Uterus (tissue), 4 donors: ENCODE measurements around the gene TMEM207. TPM values are rescaled to one million over a fixed set of nuclear protein-coding genes. Genes with fewer than 3 reads are reported as not detected.

Source experiments
- DNase-seq, 2 donors: peaks; one replicate each; pipeline ENCODE4 v3.0.0-alpha.2; 2019 to 2020
- H3K27ac ChIP-seq, 2 donors: fragments of 200-600 bp; sonication (generic); 1 replicate in 1 of 2; 2 replicates in 1 of 2; pipeline ENCODE4 v1.5.1; 2016 to 2018
- H3K27me3 ChIP-seq, 2 donors: fragments of 200-600 bp; sonication (generic); one replicate each; pipeline ENCODE4 v1.5.1; 2018 to 2019; ENCODE audit warnings: control low read depth in 1 of 2
- H3K36me3 ChIP-seq, 2 donors: fragments of 200-600 bp; sonication (generic); one replicate each; pipeline ENCODE4 v1.5.1; 2019; ENCODE audit warnings: control low read depth in 1 of 2
- H3K4me1 ChIP-seq, 2 donors: fragments of 200-600 bp; sonication (generic); one replicate each; pipeline ENCODE4 v1.5.1; 2018 to 2019; ENCODE audit warnings: control low read depth in 1 of 2
- H3K4me3 ChIP-seq, 2 donors: fragments of 200-600 bp; sonication (generic); 1 replicate in 1 of 2; 2 replicates in 1 of 2; pipeline ENCODE4 v1.5.1; 2018 to 2019; ENCODE audit warnings: mild to moderate bottlenecking in 1 of 2
- H3K9me3 ChIP-seq, 2 donors: fragments of 200-600 bp; sonication (generic); one replicate each; pipeline ENCODE4 v1.5.1; 2019; ENCODE audit warnings: control low read depth in 1 of 2
- POLR2A ChIP-seq, 2 donors: fragments of 450-650 bp; IDR thresholded peaks; one replicate each; pipeline ENCODE4 v1.6.1; 2016; ENCODE audit warnings: antibody characterized with exemption in 2 of 2, mild to moderate bottlenecking in 1 of 2, moderate library complexity in 1 of 2
- intact Hi-C: fragments of 100-400 bp; cut with DNase I; formaldehyde crosslinking; loops from one replicate; pipeline ENCODE4 v1.15.1; 2023; ENCODE audit warnings: low total_unique reads
- total RNA-seq, 4 donors: library from RNA; depleted of rRNA in 3 of 4; stranded (reverse); fragments of >200 nt in 3 of 4; gene quantifications; one replicate each; pipeline versions ENCODE4 v1.1.0 to v1.2.4, GENCODE V29; 2014 to 2023
- TF ChIP-seq, protein P1 (sequence below), 4 experiments: fragments of 200-600 bp in 2 of 4; fragments of 450-650 bp in 2 of 4; sonication (generic) in 2 of 4; IDR thresholded peaks; one replicate each; pipeline ENCODE4 v1.5.1; 2016 to 2019; ENCODE audit warnings: antibody characterized with exemption in 4 of 4, mild to moderate bottlenecking in 2 of 4, moderate library complexity in 1 of 4
- donor health status: DM: yes; HTN: yes; CAD: no.

Gene TMEM207
- total RNA-seq, 4 donors from 2014 or later: not detected

DNA sequence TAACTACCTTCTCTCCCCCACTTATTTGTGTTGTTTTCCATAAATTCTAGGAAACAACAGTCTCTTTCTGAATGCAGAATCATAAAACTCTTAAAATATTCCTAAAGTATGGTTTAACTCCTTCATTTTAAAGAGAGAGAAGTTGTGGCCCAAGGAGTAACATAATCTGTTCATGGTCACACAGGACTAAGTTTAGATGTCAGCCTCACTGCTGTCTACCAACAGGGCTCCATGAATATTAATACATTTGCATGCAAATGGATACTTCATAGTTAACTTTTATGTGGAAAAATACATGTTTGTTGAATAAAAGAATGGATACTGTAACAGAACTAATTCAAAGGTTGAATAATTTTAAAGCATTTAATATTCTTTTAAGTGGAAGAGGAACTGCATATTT is 45.7 kb upstream of the TMEM207 start:
- no peak overlapping the region for H3K4me3 ChIP-seq
- no peaks in the 10 kb centered on the region for H3K27me3 ChIP-seq
- H3K9me3 ChIP-seq: no peaks in the 10 kb centered on the region
- H3K27ac ChIP-seq: no peak overlapping the region
- no peaks in the 10 kb centered on the region for H3K36me3 ChIP-seq
- intact Hi-C loops: no loop called here
- TF ChIP-seq, protein P1, sequence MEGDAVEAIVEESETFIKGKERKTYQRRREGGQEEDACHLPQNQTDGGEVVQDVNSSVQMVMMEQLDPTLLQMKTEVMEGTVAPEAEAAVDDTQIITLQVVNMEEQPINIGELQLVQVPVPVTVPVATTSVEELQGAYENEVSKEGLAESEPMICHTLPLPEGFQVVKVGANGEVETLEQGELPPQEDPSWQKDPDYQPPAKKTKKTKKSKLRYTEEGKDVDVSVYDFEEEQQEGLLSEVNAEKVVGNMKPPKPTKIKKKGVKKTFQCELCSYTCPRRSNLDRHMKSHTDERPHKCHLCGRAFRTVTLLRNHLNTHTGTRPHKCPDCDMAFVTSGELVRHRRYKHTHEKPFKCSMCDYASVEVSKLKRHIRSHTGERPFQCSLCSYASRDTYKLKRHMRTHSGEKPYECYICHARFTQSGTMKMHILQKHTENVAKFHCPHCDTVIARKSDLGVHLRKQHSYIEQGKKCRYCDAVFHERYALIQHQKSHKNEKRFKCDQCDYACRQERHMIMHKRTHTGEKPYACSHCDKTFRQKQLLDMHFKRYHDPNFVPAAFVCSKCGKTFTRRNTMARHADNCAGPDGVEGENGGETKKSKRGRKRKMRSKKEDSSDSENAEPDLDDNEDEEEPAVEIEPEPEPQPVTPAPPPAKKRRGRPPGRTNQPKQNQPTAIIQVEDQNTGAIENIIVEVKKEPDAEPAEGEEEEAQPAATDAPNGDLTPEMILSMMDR (IDR thresholded peaks at IDR 0.05): no peak
- TF ChIP-seq POLR2A (IDR thresholded peaks at IDR 0.05): no peak
- no peak for DNase-seq
- no peaks in the 10 kb centered on the region for H3K4me1 ChIP-seq

DNA sequence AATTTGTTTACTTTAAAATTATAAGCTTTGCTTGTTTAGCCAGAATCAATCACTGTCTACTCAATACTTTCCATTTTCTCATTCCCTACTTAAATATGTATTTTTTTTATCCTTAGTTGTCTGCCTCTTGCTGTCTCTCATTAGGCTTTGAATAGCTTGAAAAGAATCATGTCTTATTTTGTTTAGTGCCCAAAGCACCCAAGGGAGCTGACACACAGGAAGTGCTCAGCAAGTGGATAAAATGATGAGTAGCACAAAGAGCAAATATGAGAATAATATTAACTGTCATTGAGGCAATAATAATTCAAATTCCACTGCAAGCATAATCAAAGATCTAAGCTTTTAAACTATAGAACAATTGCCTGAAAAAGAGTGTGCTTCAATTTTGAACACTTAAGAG is 45.2 kb upstream of the TMEM207 start:
- Histone ChIP-seq H3K27me3 (no peaks in the 10 kb centered on the region), H3K4me1 (no peaks in the 10 kb centered on the region), H3K36me3 (no peaks in the 10 kb centered on the region), H3K4me3 (no peak overlapping the region), H3K27ac (no peak overlapping the region), H3K9me3 (no peaks in the 10 kb centered on the region)
- TF ChIP-seq POLR2A (IDR thresholded peaks at IDR 0.05): no peak
- TF ChIP-seq, protein P1 (IDR thresholded peaks at IDR 0.05): no peak
- intact Hi-C loops: no loop called here
- no peak for DNase-seq

DNA sequence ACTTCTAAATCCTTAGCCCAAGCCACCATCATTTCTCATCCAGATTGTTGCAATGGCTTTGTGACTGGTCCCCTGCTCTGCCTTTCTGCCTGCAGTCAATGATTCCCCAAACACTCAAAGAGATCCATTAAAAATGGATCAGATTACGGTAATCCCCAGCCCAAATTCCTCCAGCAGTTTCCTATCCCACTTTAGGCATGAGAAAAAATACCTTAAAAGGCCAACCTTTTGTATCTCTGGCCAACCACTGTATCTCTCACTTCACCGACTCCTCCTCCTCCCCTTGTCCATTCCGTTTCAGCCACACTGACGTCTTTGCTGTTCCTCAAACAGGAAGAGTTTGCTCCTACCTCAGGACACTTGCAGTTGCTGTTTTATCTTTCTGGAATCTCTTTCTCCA is 43.3 kb upstream of the TMEM207 start:
- no peak overlapping the region for H3K27ac ChIP-seq
- no peak for DNase-seq
- no peak overlapping the region for H3K4me3 ChIP-seq
- H3K27me3 ChIP-seq: no peaks in the 10 kb centered on the region
- no peaks in the 10 kb centered on the region for H3K4me1 ChIP-seq
- TF ChIP-seq POLR2A (IDR thresholded peaks at IDR 0.05): no peak
- TF ChIP-seq, protein P1 (IDR thresholded peaks at IDR 0.05): no peak
- H3K36me3 ChIP-seq: no peaks in the 10 kb centered on the region
- intact Hi-C loops: no loop called here
- no peaks in the 10 kb centered on the region for H3K9me3 ChIP-seq

DNA sequence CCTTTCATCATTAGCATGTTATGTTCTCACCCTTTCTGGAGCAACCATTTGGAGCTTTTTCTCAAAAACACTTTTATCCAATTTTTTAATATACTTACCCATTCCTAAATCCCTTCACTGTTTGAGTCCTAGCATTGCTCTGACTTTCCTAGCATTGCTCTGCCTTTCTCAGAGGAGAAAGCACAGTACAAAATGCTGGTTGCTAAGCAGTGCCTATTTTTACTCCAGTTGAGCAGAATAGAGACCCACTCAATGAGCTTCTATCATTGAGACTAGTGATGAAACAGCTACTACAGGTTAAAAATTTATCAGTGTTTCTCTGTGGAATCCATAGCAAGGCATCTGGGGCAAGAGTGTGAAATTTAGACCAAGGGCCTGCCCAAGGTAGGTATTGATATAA is 42.4 kb upstream of the TMEM207 start:
- no peaks in the 10 kb centered on the region for H3K9me3 ChIP-seq
- TF ChIP-seq POLR2A (IDR thresholded peaks at IDR 0.05): no peak
- TF ChIP-seq, protein P1 (IDR thresholded peaks at IDR 0.05): no peak
- no peaks in the 10 kb centered on the region for H3K4me1 ChIP-seq
- intact Hi-C loops: no loop called here
- no peak for DNase-seq
- no peaks in the 10 kb centered on the region for H3K27me3 ChIP-seq
- H3K27ac ChIP-seq: no peak overlapping the region
- no peak overlapping the region for H3K4me3 ChIP-seq
- H3K36me3 ChIP-seq: no peaks in the 10 kb centered on the region

DNA sequence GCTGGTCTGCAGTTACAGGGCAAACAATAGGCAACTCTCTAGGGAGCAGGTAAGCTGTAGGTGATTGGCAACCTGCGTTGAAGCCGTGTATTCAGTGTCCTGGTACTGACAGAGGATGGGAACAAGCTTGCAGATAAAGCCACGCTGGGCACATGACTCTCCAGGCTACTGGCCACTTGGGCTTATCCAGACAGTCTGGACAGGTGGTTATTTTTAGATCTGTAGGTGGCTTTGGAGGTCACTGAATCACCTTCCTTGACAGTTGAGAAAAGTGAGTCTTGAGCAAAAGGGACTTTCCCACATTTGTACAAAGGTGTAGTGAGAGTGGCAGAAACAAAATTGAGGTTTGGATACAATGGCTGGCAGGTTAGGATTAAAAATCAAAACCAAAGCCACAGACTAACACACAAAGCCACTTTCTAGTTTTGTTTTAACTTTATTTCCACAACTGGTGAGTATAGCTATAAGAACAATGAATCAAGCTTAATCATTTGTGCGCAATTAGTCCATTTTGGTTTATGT is 41.9 kb upstream of the TMEM207 start:
- DNase-seq: no peak
- H3K4me1 ChIP-seq: no peaks in the 10 kb centered on the region
- no peak overlapping the region for H3K27ac ChIP-seq
- no peaks in the 10 kb centered on the region for H3K9me3 ChIP-seq
- no peaks in the 10 kb centered on the region for H3K36me3 ChIP-seq
- TF ChIP-seq, protein P1 (IDR thresholded peaks at IDR 0.05): no peak
- no peak for TF ChIP-seq POLR2A (IDR thresholded peaks at IDR 0.05)
- no peaks in the 10 kb centered on the region for H3K27me3 ChIP-seq
- H3K4me3 ChIP-seq: no peak overlapping the region
- intact Hi-C loops: no loop called here
